Smooth muscle cell (in vitro differentiated cells): Measurements from ENCODE around the gene DPYD. TPM values are rescaled to one million over a fixed set of nuclear protein-coding genes. Genes with fewer than 3 reads are reported as not detected.

Source experiments
- DNase-seq: peaks from one replicate; lab custom pipeline; 2025; ENCODE audit not compliant: unreplicated experiment; lab: John Stamatoyannopoulos, UW
- H2AFZ ChIP-seq: fragments of 200-600 bp; sonication (generic); 2 replicates; pipeline ENCODE4 v1.6.0; 2016; ENCODE audit warnings: antibody characterized with exemption, low read depth, mild to moderate bottlenecking
- H3F3A ChIP-seq: fragments of 200-600 bp; sonication (generic); 2 replicates; pipeline ENCODE4 v1.6.0; 2017; ENCODE audit warnings: antibody characterized with exemption, low read depth
- H3K27ac ChIP-seq: fragments of 200-600 bp; sonication (generic); 2 replicates; pipeline ENCODE4 v1.5.1; 2016; ENCODE audit warnings: low read depth, mild to moderate bottlenecking
- H3K27me3 ChIP-seq: fragments of 200-600 bp; sonication (generic); 2 replicates; pipeline ENCODE4 v1.6.1; 2016; ENCODE audit warnings: low read depth, mild to moderate bottlenecking
- H3K36me3 ChIP-seq: fragments of 200-600 bp; sonication (generic); 2 replicates; pipeline ENCODE4 v1.5.1; 2016; ENCODE audit warnings: low read depth
- H3K4me1 ChIP-seq: fragments of 200-600 bp; sonication (generic); 2 replicates; pipeline ENCODE4 v1.5.1; 2016; ENCODE audit warnings: low read depth
- H3K4me2 ChIP-seq: fragments of 200-600 bp; sonication (generic); 2 replicates; pipeline ENCODE4 v1.6.0; 2016; ENCODE audit warnings: mild to moderate bottlenecking
- H3K4me3 ChIP-seq: fragments of 200-600 bp; sonication (generic); 2 replicates; pipeline ENCODE4 v1.5.1; 2016; ENCODE audit warnings: mild to moderate bottlenecking
- H3K79me2 ChIP-seq: fragments of 200-600 bp; sonication (generic); 2 replicates; pipeline ENCODE4 v1.6.0; 2016; ENCODE audit warnings: low read depth, mild to moderate bottlenecking
- H3K9ac ChIP-seq: fragments of 200-600 bp; sonication (generic); 2 replicates; pipeline ENCODE4 v1.6.0; 2016; ENCODE audit warnings: low read depth
- H3K9me3 ChIP-seq: fragments of 200-600 bp; sonication (generic); replicated peaks from 2 replicates; pipeline ENCODE4 v1.5.1; 2016; ENCODE audit warnings: low read depth
- H4K20me1 ChIP-seq: fragments of 200-600 bp; sonication (generic); 2 replicates; pipeline ENCODE4 v1.6.0; 2016; ENCODE audit warnings: low read depth
- WGBS: methylation state at CpG from one replicate; pipeline ENCODE4 v1.1.7; 2016; ENCODE audit warnings: low lambda C conversion rate; 5-methylcytosine and 5-hydroxymethylcytosine counted together
- polyA plus RNA-seq: library from polyadenylated mRNA; unstranded; fragments of >200 nt; fragmentation: Nextera tagmentation; extraction: Ambion mirVana; gene quantifications from 2 replicates; pipeline ENCODE4 v1.2.1, GENCODE V29; 2016
- total RNA-seq: library from RNA; depleted of rRNA; stranded (reverse); fragments of >200 nt; gene quantifications from 2 replicates; pipeline ENCODE4 v1.2.3, GENCODE V29; 2014
- TF ChIP-seq, protein P1 (sequence below): fragments of 200-600 bp; sonication (generic); IDR thresholded peaks from 2 replicates; pipeline ENCODE4 v1.5.1; 2017; ENCODE audit warnings: borderline replicate concordance, mild to moderate bottlenecking, antibody characterized with exemption; ENCODE audit not compliant: insufficient read depth, poor library complexity, severe bottlenecking

DPYD gene
- total and polyA plus RNA-seq, 2 experiments from 2014 or later = 1.8 to 2.0 TPM

DNA sequence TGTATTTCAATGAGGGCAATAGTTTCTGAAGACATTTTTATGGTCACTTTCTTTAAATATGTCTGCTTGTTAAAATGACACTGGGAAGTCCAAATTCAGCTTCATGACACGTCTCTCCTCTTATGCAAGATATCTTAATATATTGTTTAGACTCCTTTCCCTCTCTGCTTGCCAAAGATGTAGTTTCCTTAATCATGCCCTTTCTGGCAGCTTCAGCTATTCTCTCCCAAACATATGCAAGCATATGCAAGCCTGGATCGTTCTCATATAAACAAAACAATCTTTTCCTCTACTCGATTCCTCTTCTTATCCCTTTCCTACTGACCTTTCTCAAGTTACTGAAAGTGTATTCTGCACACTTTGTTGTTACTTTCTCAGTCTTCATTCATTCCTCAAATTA is 827.1 kb downstream of the DPYD start:
- Histone ChIP-seq H3K4me3 (no peak overlapping the region), H3F3A (no peaks in the 10 kb centered on the region), H3K9me3 (no peaks in the 10 kb centered on the region), H3K36me3 (no peaks in the 10 kb centered on the region), H3K9ac (no peak overlapping the region), H3K4me2 (no peak overlapping the region), H3K27me3 (no peaks in the 10 kb centered on the region), H3K4me1 (peaks cover 15% of the 10 kb centered on the region), H3K79me2 (no peaks in the 10 kb centered on the region), H2AFZ (peak overlapping the region; percentile 4), H4K20me1 (no peaks in the 10 kb centered on the region), H3K27ac (peak overlapping the region; percentile 89)
- WGBS = 62% methylated on average over 3 of the region's 3 CpGs
- TF ChIP-seq, protein P1, sequence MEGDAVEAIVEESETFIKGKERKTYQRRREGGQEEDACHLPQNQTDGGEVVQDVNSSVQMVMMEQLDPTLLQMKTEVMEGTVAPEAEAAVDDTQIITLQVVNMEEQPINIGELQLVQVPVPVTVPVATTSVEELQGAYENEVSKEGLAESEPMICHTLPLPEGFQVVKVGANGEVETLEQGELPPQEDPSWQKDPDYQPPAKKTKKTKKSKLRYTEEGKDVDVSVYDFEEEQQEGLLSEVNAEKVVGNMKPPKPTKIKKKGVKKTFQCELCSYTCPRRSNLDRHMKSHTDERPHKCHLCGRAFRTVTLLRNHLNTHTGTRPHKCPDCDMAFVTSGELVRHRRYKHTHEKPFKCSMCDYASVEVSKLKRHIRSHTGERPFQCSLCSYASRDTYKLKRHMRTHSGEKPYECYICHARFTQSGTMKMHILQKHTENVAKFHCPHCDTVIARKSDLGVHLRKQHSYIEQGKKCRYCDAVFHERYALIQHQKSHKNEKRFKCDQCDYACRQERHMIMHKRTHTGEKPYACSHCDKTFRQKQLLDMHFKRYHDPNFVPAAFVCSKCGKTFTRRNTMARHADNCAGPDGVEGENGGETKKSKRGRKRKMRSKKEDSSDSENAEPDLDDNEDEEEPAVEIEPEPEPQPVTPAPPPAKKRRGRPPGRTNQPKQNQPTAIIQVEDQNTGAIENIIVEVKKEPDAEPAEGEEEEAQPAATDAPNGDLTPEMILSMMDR = no peak
- no peak for DNase-seq

DNA sequence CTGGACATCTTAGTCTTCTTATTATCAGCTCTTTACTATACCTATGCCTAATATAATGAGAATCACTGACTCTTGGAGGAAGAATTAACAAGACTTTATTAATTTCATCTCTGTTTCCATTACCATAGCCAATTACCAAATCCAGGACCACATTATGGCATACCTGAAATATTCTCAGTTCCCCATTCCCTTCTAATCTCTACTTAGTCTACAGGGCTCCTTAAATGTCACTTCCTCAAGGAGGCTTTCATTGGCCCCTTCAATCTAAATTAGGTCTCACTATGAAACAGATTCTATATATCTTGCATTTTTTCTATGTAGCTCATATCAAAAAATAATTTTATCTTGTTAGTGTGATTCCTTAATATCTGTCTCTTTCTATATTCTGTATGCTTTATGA is 828.0 kb downstream of the DPYD start:
- no peak for DNase-seq
- Histone ChIP-seq H3K9ac (no peak overlapping the region), H3K79me2 (no peaks in the 10 kb centered on the region)

DNA sequence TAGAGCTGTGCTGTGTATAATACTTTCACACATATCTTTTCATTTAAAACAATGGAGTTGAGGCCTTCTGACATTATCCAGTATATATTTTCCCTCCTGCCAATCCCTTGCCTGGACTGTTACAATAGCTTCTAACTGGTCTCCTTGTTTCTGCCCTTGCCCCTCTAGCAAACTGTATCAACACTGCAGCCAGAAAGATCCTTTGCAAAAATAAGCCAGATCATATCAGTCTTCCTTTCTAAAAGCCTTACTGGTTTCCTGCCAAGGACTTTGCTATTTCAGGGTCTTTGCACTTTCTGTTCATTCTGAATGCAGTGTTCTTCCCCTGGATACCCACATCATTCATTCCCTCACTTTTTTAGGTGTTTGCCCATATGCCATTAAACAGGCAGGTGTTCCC is 829.2 kb downstream of the DPYD start:
- TF ChIP-seq, protein P1 = no peak

More for the DNA sequence above, 828.0 kb downstream of the DPYD start:
- Histone ChIP-seq H3K27ac (no peak overlapping the region), H2AFZ (no peak overlapping the region), H3K9me3 (no peaks in the 10 kb centered on the region), H3F3A (no peaks in the 10 kb centered on the region), H3K4me2 (no peak overlapping the region), H4K20me1 (no peaks in the 10 kb centered on the region), H3K4me3 (no peak overlapping the region), H3K36me3 (no peaks in the 10 kb centered on the region), H3K4me1 (peaks cover 15% of the 10 kb centered on the region), H3K27me3 (no peaks in the 10 kb centered on the region)
- TF ChIP-seq, protein P1 = no peak

DNA sequence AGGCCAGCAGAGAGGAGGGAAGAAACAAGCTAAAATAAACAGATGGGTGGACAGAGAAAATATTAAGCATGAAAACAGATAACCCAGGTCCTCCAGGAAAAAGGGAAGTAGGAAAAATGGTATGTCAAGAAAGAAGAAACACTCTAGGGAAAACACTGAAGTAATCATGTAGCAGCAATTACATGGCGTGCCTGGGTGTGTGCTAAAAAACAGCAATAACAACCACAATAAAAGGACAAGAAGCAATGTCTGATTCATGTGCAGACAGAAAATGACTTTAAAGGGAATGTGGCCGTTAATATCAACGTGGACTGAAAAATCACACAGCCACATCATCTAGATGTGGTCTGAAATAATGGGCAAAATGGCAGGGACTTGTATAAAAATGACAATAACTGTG is 829.6 kb downstream of the DPYD start:
- no peaks in the 10 kb centered on the region for H4K20me1 ChIP-seq
- H3K27me3 ChIP-seq = no peaks in the 10 kb centered on the region
- no peak overlapping the region for H3K4me2 ChIP-seq
- no peak for DNase-seq
- H2AFZ ChIP-seq = no peak overlapping the region
- peaks cover 15% of the 10 kb centered on the region for H3K4me1 ChIP-seq
- no peaks in the 10 kb centered on the region for H3K79me2 ChIP-seq
- 75% methylated on average over 3 of the region's 3 CpGs for WGBS
- H3K36me3 ChIP-seq = no peaks in the 10 kb centered on the region
- no peak overlapping the region for H3K27ac ChIP-seq
- no peaks in the 10 kb centered on the region for H3F3A ChIP-seq
- TF ChIP-seq, protein P1 = no peak
- no peak overlapping the region for H3K9ac ChIP-seq
- H3K4me3 ChIP-seq = no peak overlapping the region
- H3K9me3 ChIP-seq = no peaks in the 10 kb centered on the region

More for the DNA sequence above, 829.2 kb downstream of the DPYD start:
- Histone ChIP-seq H3K9ac (no peak overlapping the region), H3K4me1 (peaks cover 15% of the 10 kb centered on the region), H3K27me3 (no peaks in the 10 kb centered on the region), H3K27ac (no peak overlapping the region), H3K4me2 (no peak overlapping the region), H4K20me1 (no peaks in the 10 kb centered on the region), H2AFZ (no peak overlapping the region), H3K4me3 (no peak overlapping the region), H3F3A (no peaks in the 10 kb centered on the region), H3K36me3 (no peaks in the 10 kb centered on the region), H3K79me2 (no peaks in the 10 kb centered on the region), H3K9me3 (no peaks in the 10 kb centered on the region)
- no peak for DNase-seq
